Nephron (organoid): Measurements from ENCODE around the gene MON1A.

Experiments used
- H3K27ac Mint-ChIP-seq, 3 experiments: 2 replicates each; pipeline ENCODE4 v1.8.0; 2020; ENCODE audit warnings: mixed read lengths in 3 of 3, mild to moderate bottlenecking in 2 of 3, moderate library complexity in 1 of 3
- H3K27me3 Mint-ChIP-seq: 2 replicates; pipeline ENCODE4 v1.8.0; 2021; ENCODE audit warnings: low read depth, mild to moderate bottlenecking, moderate library complexity, mixed read lengths
- H3K36me3 Mint-ChIP-seq: 2 replicates; pipeline ENCODE4 v1.8.0; 2020; ENCODE audit warnings: low read depth, mixed read lengths
- H3K4me1 Mint-ChIP-seq: 2 replicates; pipeline ENCODE4 v1.8.0; 2020; ENCODE audit warnings: mixed read lengths
- H3K4me3 Mint-ChIP-seq, 3 experiments: 2 replicates each; pipeline ENCODE4 v1.8.0; 2020; ENCODE audit warnings: mild to moderate bottlenecking in 3 of 3, mixed read lengths in 3 of 3, moderate library complexity in 2 of 3
- H3K9me3 Mint-ChIP-seq: 2 replicates; pipeline ENCODE4 v1.8.0; 2020; ENCODE audit warnings: mixed read lengths
- CTCF ChIP-seq, 3 experiments: fragments of 200-600 bp; sonication (generic); IDR thresholded peaks; one replicate each; pipeline ENCODE4 v1.5.0; 2021; ENCODE audit warnings: antibody characterized with exemption in 3 of 3; ENCODE audit not compliant: unreplicated experiment in 3 of 3

Gene MON1A

DNA sequence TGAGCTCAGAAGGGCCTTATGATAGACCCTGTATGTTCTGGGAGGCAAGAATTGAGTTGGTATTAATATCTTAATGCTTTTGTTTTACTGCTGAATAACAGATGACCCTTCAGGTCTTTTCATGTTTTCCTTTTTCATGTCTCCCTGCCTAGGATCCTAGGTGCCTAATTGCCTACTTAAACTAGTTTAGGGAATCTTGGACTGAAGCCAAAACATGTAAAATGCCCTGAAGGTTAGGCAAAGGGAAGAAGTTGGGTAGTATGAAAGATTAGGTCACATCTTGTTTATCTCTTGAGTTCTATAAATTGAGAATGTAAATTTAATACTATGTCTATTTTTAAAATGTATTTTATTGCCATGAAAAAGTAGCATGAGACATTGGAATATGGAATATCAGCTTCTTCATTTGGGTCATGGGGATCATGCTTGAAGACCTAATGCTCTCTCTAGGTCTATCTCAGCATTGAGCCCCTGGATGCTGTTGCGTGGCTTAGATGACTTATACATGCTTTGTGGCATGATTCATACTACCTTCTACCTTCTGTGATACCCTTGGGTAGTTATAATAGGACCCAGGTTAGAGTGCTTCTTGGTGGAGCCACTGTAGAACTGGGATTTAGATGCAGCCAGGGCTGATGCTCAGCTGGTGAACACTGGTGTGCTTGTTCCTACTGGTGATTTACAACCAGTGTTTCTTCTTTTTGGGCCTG is 36.8 kb upstream of the MON1A start:
- peaks cover 32% of the 10 kb centered on the region for H3K36me3 Mint-ChIP-seq
- no peak overlapping the region for H3K27ac Mint-ChIP-seq
- no peaks in the 10 kb centered on the region for H3K27me3 Mint-ChIP-seq
- H3K9me3 Mint-ChIP-seq, result no peaks in the 10 kb centered on the region
- no peak for TF ChIP-seq CTCF (IDR thresholded peaks at IDR 0.05; ENCODE audit: unreplicated experiment in 3 of 3)
- peaks cover 14% of the 10 kb centered on the region for H3K4me1 Mint-ChIP-seq
- no peak overlapping the region for H3K4me3 Mint-ChIP-seq

GRCh38 chr3:49955636-49956035 is 26.0 kb upstream of the MON1A start:
- H3K4me3 Mint-ChIP-seq, result no peak overlapping the region
- H3K27me3 Mint-ChIP-seq, result no peaks in the 10 kb centered on the region
- peaks cover 9% of the 10 kb centered on the region for H3K4me1 Mint-ChIP-seq
- no peak overlapping the region for H3K27ac Mint-ChIP-seq
- no peaks in the 10 kb centered on the region for H3K9me3 Mint-ChIP-seq
- H3K36me3 Mint-ChIP-seq, result peaks cover 17% of the 10 kb centered on the region
- no peak for TF ChIP-seq CTCF (IDR thresholded peaks at IDR 0.05; ENCODE audit: unreplicated experiment in 3 of 3)

- no peak for TF ChIP-seq CTCF (IDR thresholded peaks at IDR 0.05; ENCODE audit: unreplicated experiment in 3 of 3)
- no peaks in the 10 kb centered on the region for H3K27me3 Mint-ChIP-seq
- H3K27ac Mint-ChIP-seq, result no peak overlapping the region
- no peak overlapping the region for H3K4me3 Mint-ChIP-seq
- peaks cover 9% of the 10 kb centered on the region for H3K36me3 Mint-ChIP-seq
- H3K4me1 Mint-ChIP-seq, result no peaks in the 10 kb centered on the region
- H3K9me3 Mint-ChIP-seq, result no peaks in the 10 kb centered on the region
Observed at GRCh38 chr3:49952924-49953323, 23.3 kb upstream of the MON1A start.

- peak overlapping the region in 1 of 3 experiments; percentile 11 for H3K27ac Mint-ChIP-seq
Observed at GRCh38 chr3:49942651-49943050, 13.0 kb upstream of the MON1A start.

GRCh38 chr3:49940667-49941249 is 11.1 kb upstream of the MON1A start:
- TF ChIP-seq CTCF (IDR thresholded peaks at IDR 0.05; ENCODE audit: unreplicated experiment in 3 of 3), result no peak
- H3K4me3 Mint-ChIP-seq, result peak overlapping the region; percentile 93 to 99 (median 96)
- H3K4me1 Mint-ChIP-seq, result peaks cover 14% of the 10 kb centered on the region
- H3K27ac Mint-ChIP-seq, result peak overlapping the region; percentile 91 to 100 (median 99)
- H3K27me3 Mint-ChIP-seq, result peaks cover 4% of the 10 kb centered on the region
- H3K36me3 Mint-ChIP-seq, result peaks cover 12% of the 10 kb centered on the region
- H3K9me3 Mint-ChIP-seq, result no peaks in the 10 kb centered on the region

More at GRCh38 chr3:49942651-49943050, 13.0 kb upstream of the MON1A start:
- Mint-ChIP-seq H3K4me3 (peak overlapping the region; percentile 45 to 78 (median 72)), H3K4me1 (peaks cover 14% of the 10 kb centered on the region), H3K36me3 (peaks cover 17% of the 10 kb centered on the region), H3K27me3 (no peaks in the 10 kb centered on the region), H3K9me3 (no peaks in the 10 kb centered on the region)
- TF ChIP-seq CTCF (IDR thresholded peaks at IDR 0.05; ENCODE audit: unreplicated experiment in 3 of 3), result no peak
